ENCODE measurements around the gene ADI1. TPM values are rescaled to one million over a fixed set of nuclear protein-coding genes. Genes with fewer than 3 reads are reported as not detected.

Gene ADI1
- total and polyA plus RNA-seq, 10 of the 15 experiments (the other 5 are each of a cell fraction or from before 2014, with no cell fraction given) = 4.4 to 78.7 (median 17.2) TPM

DNA sequence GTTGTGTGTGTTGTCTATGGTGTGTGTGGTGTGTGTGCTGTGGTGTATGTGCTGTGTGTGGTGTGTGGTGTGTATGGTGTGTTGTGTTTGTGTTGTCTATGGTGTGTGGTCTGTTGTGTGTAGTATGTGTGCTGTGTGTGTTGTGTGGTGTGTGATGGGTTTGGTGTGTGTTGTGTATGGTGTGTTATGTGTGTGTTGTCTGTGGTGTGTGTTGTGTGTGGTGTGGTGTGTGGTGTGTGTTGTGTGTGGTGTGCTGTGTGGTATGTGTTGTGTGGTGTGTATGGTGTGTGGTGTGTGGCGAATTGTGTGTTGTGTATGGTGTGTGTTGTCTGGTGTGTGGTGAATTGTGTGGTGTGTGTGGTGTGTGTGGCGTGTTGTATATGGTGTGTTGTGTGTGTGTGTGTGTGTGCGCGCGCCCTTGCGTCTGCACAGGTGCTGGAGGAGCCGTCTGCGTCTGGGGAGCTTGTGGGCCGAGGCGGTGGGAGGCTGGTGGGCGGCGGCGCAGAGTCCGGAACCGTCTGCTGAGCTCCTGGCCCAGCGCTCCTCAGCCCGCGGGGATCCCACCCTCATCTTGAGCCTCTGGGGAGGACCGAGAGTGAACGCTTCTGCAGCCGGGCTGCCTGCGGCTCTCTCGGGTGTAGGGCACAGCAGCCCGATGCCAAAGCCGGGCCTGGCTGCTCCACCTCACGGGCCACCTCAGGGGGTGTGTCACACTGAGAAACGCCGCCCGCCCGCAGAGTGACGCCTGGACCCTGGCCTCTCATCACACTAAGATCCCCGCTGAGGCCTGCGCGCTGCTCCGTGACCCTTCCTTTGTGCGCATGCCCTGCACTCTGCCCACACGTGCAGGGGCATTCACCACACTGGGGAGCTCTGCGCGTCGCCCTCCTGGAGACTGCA lies 8.8 kb upstream of the ADI1 start:
- SMC1A ChIA-PET (ENCODE audit: uncharacterized antibody, unreplicated experiment) = no interaction called here
- TF ChIP-seq, protein P1, sequence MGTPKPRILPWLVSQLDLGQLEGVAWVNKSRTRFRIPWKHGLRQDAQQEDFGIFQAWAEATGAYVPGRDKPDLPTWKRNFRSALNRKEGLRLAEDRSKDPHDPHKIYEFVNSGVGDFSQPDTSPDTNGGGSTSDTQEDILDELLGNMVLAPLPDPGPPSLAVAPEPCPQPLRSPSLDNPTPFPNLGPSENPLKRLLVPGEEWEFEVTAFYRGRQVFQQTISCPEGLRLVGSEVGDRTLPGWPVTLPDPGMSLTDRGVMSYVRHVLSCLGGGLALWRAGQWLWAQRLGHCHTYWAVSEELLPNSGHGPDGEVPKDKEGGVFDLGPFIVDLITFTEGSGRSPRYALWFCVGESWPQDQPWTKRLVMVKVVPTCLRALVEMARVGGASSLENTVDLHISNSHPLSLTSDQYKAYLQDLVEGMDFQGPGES (IDR thresholded peaks at IDR 0.05) = no peak
- TF ChIP-seq RB1 (IDR thresholded peaks at IDR 0.05; ENCODE audit: borderline replicate concordance) (no peak), RUNX3 (IDR thresholded peaks at IDR 0.05; ENCODE audit: low read length) (peak; percentile 27; the same call in 1 of the 2 replicates), EGR1 (IDR thresholded peaks at IDR 0.05; ENCODE audit: borderline replicate concordance in 1 of 2, low read depth in 2 of 2, low read length in 2 of 2) (peak in 1 of 2 experiments; percentile 17; a peak in 1 of 3 replicates), BACH1 (IDR thresholded peaks at IDR 0.05; ENCODE audit: borderline replicate concordance) (no peak), MTA2 (IDR thresholded peaks at IDR 0.05; ENCODE audit: low read depth) (no peak)
- no peak overlapping the region for H3K9ac ChIP-seq (ENCODE audit: control insufficient read depth, insufficient read depth, low read length)
- DNase-seq (ENCODE audit: low read depth, low spot score) (no peak), ATAC-seq (no peak), FAIRE-seq (no peak)
- no peak overlapping the region for H3K27ac ChIP-seq (ENCODE audit: control insufficient read depth, insufficient read depth)
- no peaks in the 10 kb centered on the region for H4K20me1 ChIP-seq (ENCODE audit: control insufficient read depth, insufficient read depth)
- no peaks in the 10 kb centered on the region for H3K79me2 ChIP-seq (ENCODE audit: control insufficient read depth, insufficient read depth, low read length)
- H2AFZ ChIP-seq (ENCODE audit: control insufficient read depth, low read depth, low read length) = no peak overlapping the region; the same call in 1 of the 2 replicates
- CTCF ChIA-PET = no interaction called here
- POLR2A ChIA-PET = no interaction called here
- H3K36me3 ChIP-seq (ENCODE audit: control insufficient read depth in 2 of 2, insufficient read depth in 2 of 2, low read length in 1 of 2) = no peaks in the 10 kb centered on the region
- H3K27me3 ChIP-seq (replicated peaks in 1 of 2; ENCODE audit: control insufficient read depth in 2 of 2, insufficient read depth in 2 of 2, low read length in 1 of 2) = no peaks in the 10 kb centered on the region
- intact Hi-C loops (cut with micrococcal nuclease; ENCODE audit: unreplicated experiment) = no loop called here
- 98% methylated on average over 24 of the region's 40 CpGs for WGBS (ENCODE audit: insufficient coverage, insufficient replicate concordance, low lambda C conversion rate, missing lambda C conversion rate)
- no peaks in the 10 kb centered on the region for H3K9me3 ChIP-seq (replicated peaks; ENCODE audit: control insufficient read depth, insufficient read depth, low read length)
- no peak overlapping the region for H3K4me3 ChIP-seq
- H3K4me1 ChIP-seq (ENCODE audit: control insufficient read depth, insufficient read depth, low read length) = no peaks in the 10 kb centered on the region
- BruUV-seq (replicated peaks) = no TSS peak
- H3K4me2 ChIP-seq (ENCODE audit: control insufficient read depth, insufficient read depth) = peak overlapping the region; percentile 5; the same call in 1 of the 2 replicates
- RAD21 ChIA-PET (ENCODE audit: unreplicated experiment) = no interaction called here
- in situ Hi-C loops (cut with MboI) = no loop called here
